Measurements from ENCODE around the gene CLECL1.
"Not testable (repeated sequence)": the region's sequence is repeated elsewhere in the genome, so short reads cannot be mapped to it uniquely, and the experiment has no call there.

The CLECL1 gene

GRCh38 chr12:9751204-9752144 lies 18.6 kb upstream of the CLECL1 start:
- peak; percentile 37 for DNase-seq (ENCODE audit: low spot score)

GRCh38 chr12:9750276-9751203 lies 17.6 kb upstream of the CLECL1 start:
- peak; percentile 75 for DNase-seq (ENCODE audit: low spot score)

- DNase-seq (ENCODE audit: low spot score) = no peak
These were observed 16.7 kb upstream of the CLECL1 start for GRCh38 chr12:9749640-9750039.

DNA sequence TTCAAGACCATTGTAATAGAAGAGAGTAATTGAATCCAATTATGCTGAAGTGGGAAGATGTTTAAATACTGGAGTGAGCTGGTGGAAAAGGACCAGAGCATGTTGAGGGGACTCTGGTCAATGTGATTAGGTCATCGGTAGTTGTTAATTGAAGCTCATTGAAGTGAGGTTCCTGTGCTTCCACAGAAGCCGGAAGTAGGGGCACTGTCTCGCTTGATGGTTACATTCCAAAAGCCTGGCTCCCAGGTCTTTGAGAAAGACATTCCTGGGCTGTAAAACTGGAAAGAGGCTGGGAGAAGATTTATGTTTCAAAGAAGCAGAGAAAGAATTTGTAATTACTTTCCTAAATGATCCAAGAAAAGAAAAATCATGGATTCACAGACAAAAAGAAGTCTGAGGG lies 12.3 kb upstream of the CLECL1 start:
- DNase-seq (ENCODE audit: low spot score) = no peak

GRCh38 chr12:9742661-9743060 lies 9.8 kb upstream of the CLECL1 start:
- DNase-seq (ENCODE audit: low spot score) = no peak

- no peak for DNase-seq (ENCODE audit: low spot score)
These were observed 8.8 kb upstream of the CLECL1 start for GRCh38 chr12:9741726-9742125.

DNA sequence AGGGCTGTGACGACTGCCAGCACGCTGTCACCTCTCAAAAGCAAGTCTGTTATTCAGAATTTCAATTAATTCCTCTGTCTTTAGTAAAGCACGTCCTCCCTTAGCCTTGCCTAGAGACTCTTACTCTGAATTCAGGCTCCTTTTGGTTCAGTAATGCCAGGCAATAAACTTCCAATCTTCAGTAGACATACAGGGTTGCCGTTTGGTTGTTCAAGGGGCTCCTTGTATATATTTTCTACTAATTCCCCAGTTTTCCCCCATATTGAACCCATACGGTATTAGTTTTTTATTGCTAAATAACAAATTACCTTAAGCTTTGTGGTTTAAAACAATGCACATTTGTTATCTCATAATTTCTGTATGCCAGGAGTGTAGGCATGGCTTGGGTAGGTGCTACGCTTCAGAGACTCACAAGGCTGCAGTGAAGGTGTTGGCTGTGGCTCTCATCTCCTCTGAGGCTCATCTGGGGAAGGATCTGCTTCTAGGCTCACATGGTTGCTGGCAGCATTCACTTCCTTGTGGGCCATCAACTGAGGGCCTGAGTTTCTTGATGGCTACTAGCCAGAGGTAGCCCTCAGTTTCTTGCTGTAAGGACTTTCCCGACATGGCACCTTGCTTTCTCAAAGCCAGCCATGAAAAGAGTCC lies 7.3 kb upstream of the CLECL1 start:
- DNase-seq (ENCODE audit: low spot score) = no peak

GRCh38 chr12:9739404-9740105 lies 6.7 kb upstream of the CLECL1 start:
- not testable (repeated sequence) for DNase-seq (ENCODE audit: low spot score)

DNA sequence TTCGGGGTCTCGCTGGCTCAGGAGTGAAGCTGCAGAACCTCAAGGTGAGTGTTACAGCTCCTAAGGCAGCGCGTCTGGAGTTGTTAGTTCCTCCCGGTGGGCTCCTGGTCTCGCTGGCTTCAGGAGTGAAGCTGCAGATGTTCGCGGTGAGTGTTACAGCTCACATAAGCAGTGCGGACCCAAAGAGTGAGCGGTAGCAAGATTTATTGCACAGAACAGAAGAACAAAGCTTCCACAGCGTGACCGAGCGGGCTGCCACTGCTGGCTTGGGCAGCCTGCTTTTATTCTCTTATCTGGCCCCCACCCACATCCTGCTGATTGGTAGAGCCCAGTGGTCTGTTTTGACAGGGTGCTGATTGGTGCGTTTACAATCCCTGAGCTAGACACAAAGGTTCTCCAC lies 6.0 kb upstream of the CLECL1 start:
- DNase-seq (ENCODE audit: low spot score) = not testable (repeated sequence)

- no peak for DNase-seq (ENCODE audit: low spot score)
These were observed 4.2 kb upstream of the CLECL1 start for GRCh38 chr12:9736936-9737705.

DNA sequence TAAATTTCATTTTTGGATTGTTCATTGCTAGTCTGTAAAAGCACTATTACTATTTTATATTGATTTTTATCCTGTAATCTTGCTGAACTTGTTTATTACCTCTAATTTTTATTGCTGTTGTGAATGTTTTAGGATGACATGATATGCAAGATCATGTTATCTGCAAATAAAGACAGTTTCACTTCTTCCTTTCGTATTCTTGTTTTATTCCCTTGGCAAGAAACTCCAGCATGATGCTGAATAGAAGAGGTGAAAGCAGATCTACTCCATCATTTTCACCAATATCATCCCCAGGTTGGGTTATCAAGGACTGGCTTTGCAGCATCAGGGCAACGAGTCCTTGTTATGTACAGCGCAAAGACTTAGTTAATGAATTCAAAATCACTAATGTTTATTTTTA lies 2.7 kb upstream of the CLECL1 start:
- DNase-seq (ENCODE audit: low spot score) = no peak

DNA sequence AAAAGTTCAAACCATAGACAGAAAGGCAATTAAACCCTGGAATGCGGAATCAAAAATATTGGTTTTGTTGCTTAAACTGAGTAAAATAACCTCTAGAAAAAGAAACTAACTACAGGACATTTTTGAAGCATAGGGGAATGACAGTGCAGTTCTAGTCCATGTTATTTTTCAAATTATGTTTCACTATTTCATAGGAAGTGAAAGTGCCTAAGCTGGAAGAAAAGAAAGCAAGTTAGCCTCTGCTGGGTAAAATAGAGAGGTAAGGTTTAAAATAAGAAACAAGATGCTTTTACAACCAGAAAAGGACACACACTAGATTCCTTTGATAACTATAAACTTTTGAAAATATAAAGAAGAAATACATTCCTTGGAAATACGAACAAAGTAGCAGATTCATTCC lies 1.1 kb downstream of the CLECL1 start:
- no peak for DNase-seq (ENCODE audit: low spot score)

DNA sequence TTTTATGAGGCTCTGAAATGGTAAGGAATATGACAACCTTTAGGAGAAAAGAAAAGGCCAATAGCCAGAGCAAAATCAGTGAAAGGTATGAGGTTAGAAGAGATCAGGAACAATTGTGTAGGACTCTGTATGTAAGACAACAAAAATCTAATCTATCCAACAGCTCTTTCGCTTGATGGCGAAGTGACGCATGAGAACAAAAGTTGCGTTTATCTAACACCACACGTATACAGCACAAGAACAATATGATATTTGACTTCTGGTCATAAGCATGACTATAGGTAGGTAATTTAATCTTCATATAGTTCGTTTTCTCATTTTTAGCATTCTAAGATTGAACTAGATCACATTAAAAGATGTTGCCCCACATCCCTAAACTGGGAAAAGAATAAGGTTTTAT lies 1.5 kb downstream of the CLECL1 start:
- no peak for DNase-seq (ENCODE audit: low spot score)

DNA sequence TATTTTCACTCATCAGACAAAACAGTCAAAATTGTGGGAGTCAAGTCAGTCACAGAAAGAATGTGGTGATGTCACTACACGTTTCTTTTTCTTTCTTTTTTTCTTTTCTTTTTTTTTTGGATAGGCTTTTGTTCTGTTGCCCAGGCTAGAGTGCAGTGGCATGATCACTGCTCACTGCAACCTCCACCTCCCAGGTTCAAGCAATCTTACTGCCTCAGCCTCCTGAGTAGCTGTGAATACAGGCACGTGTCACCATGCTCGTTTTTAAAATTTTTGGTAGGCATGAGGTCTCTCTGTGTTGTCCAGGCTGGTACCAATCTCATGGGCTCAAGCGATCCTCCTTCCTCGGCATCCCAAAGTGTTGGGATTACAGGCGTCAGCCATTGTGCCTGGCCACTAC lies 2.3 kb downstream of the CLECL1 start:
- DNase-seq (ENCODE audit: low spot score) = no peak

DNA sequence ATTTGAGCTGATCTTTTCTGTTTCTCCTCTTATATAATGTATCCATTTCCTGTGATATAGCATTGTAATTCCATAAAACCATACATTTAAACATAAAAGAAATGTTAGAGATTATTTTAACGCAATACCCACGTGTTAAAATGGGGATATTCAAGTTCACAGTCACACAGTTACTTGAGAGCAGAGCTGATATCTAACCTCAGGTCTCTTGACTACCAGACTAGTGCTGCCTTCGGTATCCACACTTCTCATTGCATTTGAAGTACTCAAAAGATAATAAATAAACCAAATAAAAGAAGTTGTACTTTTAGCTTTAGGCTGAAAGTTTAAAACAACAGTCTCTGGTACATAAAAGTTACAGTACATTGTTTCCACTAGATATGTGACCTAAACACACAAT lies 2.9 kb downstream of the CLECL1 start:
- DNase-seq (ENCODE audit: low spot score) = no peak

DNA sequence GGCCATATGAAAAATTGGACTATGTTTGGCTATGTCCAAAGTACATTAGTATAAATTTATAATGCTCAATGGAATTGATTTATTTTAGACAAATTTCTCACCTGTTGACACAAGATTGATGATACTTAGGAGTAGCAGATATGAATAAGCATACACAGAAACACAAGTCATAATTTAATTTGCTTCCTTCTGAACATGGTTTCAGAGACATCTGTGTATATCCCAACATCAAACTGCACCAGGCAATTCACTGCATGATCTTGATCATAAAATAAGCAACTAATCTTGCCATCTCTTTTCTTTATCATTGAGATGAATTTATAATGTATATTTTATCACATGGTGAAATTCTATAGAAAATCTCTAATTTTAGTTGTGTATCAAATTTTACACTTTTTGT lies 3.8 kb downstream of the CLECL1 start:
- DNase-seq (ENCODE audit: low spot score) = no peak

DNA sequence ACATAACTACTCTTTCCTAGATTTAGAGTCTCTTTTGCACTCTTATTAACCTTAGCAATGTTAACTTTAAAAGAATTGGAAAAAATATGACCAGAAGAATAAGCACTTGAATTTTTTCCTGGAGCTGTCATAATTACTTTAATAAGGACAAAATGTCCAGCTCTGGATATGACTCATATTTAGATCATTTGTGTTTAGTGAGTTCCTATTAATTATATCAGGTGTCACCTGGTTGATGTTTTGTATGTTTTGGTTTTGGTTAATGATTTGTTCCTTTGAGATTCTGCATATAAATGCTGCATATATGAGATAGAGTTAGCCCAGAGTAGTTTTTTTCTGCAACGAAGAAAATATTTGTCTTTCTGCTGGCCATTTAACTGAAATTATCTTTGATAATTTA lies 5.1 kb downstream of the CLECL1 start:
- no peak for DNase-seq (ENCODE audit: low spot score)

- DNase-seq (ENCODE audit: low spot score) = no peak
These were observed 7.6 kb downstream of the CLECL1 start for GRCh38 chr12:9725213-9725870.

- DNase-seq (ENCODE audit: low spot score) = no peak
These were observed 8.9 kb downstream of the CLECL1 start for GRCh38 chr12:9724023-9724422.
